Measurements from ENCODE around the gene PPFIBP1. TPM values are rescaled to one million over a fixed set of nuclear protein-coding genes. Genes with fewer than 3 reads are reported as not detected.

Gene PPFIBP1
- total RNA-seq, 1 experiment from 2014 or later: 88.6 TPM

- no peaks in the 10 kb centered on the region for H3K4me1 ChIP-seq (ENCODE audit: control insufficient read depth, insufficient read depth, low read length)
- H3K36me3 ChIP-seq (ENCODE audit: control insufficient read depth, insufficient read depth, low read length): no peaks in the 10 kb centered on the region
- H3K27me3 ChIP-seq (ENCODE audit: control insufficient read depth, insufficient read depth, low read length): no peaks in the 10 kb centered on the region
- BruUV-seq (replicated peaks): no TSS peak
- ATAC-seq: no peak
- H3K9me3 ChIP-seq (ENCODE audit: control insufficient read depth, insufficient read depth, low read depth, low read length): peaks cover 11% of the 10 kb centered on the region; the same call in 1 of the 2 replicates
- DNase-seq (ENCODE audit: low read depth, low spot score): no peak
- intact Hi-C loops (cut with micrococcal nuclease; ENCODE audit: unreplicated experiment) (no loop called here), in situ Hi-C loops (cut with HindIII; ENCODE audit: low pct_unique_long_range_greater_than_20kb, low sequenced_read_pairs) (no loop called here)
- ChIA-PET CTCF (no interaction called here), POLR2A (no interaction called here)
- TF ChIP-seq TCF7L2 (IDR thresholded peaks at IDR 0.05; ENCODE audit: low read depth, low read length) (no peak), POLR2AphosphoS5 (IDR thresholded peaks at IDR 0.05; ENCODE audit: low read depth, low read length) (no peak), SIN3A (IDR thresholded peaks at IDR 0.05; ENCODE audit: borderline replicate concordance, insufficient read depth, low read depth, low read length) (no peak), REST (IDR thresholded peaks at IDR 0.05; ENCODE audit: insufficient read depth in 1 of 2, low read depth in 2 of 2, low read length in 1 of 2) (no peak), CTCF (IDR thresholded peaks at IDR 0.05) (no peak)
- H3K4me3 ChIP-seq (ENCODE audit: low read depth in 2 of 2, low read length in 2 of 2): no peak overlapping the region
- no peak overlapping the region for H3K27ac ChIP-seq (ENCODE audit: low read length)
Observed at GRCh38 chr12:27477049-27477448, 47.0 kb upstream of the PPFIBP1 start.

GRCh38 chr12:27478949-27479348 lies 45.1 kb upstream of the PPFIBP1 start:
- intact Hi-C loops (cut with micrococcal nuclease; ENCODE audit: unreplicated experiment) (no loop called here), in situ Hi-C loops (cut with HindIII; ENCODE audit: low pct_unique_long_range_greater_than_20kb, low sequenced_read_pairs) (no loop called here)
- Histone ChIP-seq H3K4me1 (ENCODE audit: control insufficient read depth, insufficient read depth, low read length) (no peaks in the 10 kb centered on the region), H3K9me3 (ENCODE audit: control insufficient read depth, insufficient read depth, low read depth, low read length) (peaks cover 11% of the 10 kb centered on the region; the same call in 1 of the 2 replicates), H3K36me3 (ENCODE audit: control insufficient read depth, insufficient read depth, low read length) (no peaks in the 10 kb centered on the region), H3K4me3 (ENCODE audit: low read depth in 2 of 2, low read length in 2 of 2) (no peak overlapping the region), H3K27ac (ENCODE audit: low read length) (no peak overlapping the region), H3K27me3 (ENCODE audit: control insufficient read depth, insufficient read depth, low read length) (no peaks in the 10 kb centered on the region)
- BruUV-seq (replicated peaks): no TSS peak
- no peak for TF ChIP-seq TCF7L2 (IDR thresholded peaks at IDR 0.05; ENCODE audit: low read depth, low read length)
- no peak for TF ChIP-seq CTCF (IDR thresholded peaks at IDR 0.05)
- no peak for TF ChIP-seq POLR2AphosphoS5 (IDR thresholded peaks at IDR 0.05; ENCODE audit: low read depth, low read length)
- TF ChIP-seq REST (IDR thresholded peaks at IDR 0.05; ENCODE audit: insufficient read depth in 1 of 2, low read depth in 2 of 2, low read length in 1 of 2): no peak
- TF ChIP-seq SIN3A (IDR thresholded peaks at IDR 0.05; ENCODE audit: borderline replicate concordance, insufficient read depth, low read depth, low read length): no peak
- POLR2A ChIA-PET: no interaction called here
- ATAC-seq (no peak), DNase-seq (ENCODE audit: low read depth, low spot score) (no peak)
- CTCF ChIA-PET: no interaction called here
